ENCODE measurements around the gene UBLCP1. TPM values are rescaled to one million over a fixed set of nuclear protein-coding genes. Genes with fewer than 3 reads are reported as not detected.

Gene UBLCP1
- total and polyA plus RNA-seq, 2 of the 13 experiments (the other 11 are each of a cell fraction or from before 2014, with no cell fraction given): 6.5 to 12.6 TPM

GRCh38 chr5:159303286-159303685, 40.2 kb downstream of the UBLCP1 start:
- POLR2A ChIA-PET: interaction anchor here (1.1 kb wide), 1 partner anchor 95 kb away, joined by 3 read pairs; no protein-coding TSS in a partner anchor

More at GRCh38 chr5:159303286-159303685, 40.2 kb downstream of the UBLCP1 start:
- 76% methylated on average over 4 of the region's 4 CpGs for WGBS (ENCODE audit: low lambda C conversion rate)
- Histone ChIP-seq H3K36me3 (replicated peaks in 1 of 2; ENCODE audit: control insufficient read depth in 1 of 2, insufficient read depth in 2 of 2, low read length in 2 of 2) (no peaks in the 10 kb centered on the region), H3K9ac (ENCODE audit: insufficient read depth, low read depth, low read length) (no peak overlapping the region), H2AFZ (ENCODE audit: low read length) (no peak overlapping the region), H3K4me2 (ENCODE audit: low read depth, low read length) (no peak overlapping the region), H3K4me3 (replicated peaks in 1 of 3; ENCODE audit: insufficient read depth in 1 of 3, low read depth in 2 of 3, low read length in 3 of 3) (no peak overlapping the region), H3K4me1 (ENCODE audit: insufficient read depth, low read length) (peaks cover 6% of the 10 kb centered on the region; the same call in 1 of the 2 replicates), H3K27me3 (ENCODE audit: control insufficient read depth in 1 of 2, insufficient read depth in 2 of 2, low read length in 2 of 2) (peaks cover 0 to 7% of the 10 kb centered on the region in 2 experiments; a peak in 1 of 5 replicates), H3K27ac (ENCODE audit: extremely low read length, insufficient read depth, low read length) (no peak overlapping the region), H3K9me3 (ENCODE audit: low read length) (peaks cover 10% of the 10 kb centered on the region; the same call in 1 of the 2 replicates), H3K79me2 (ENCODE audit: insufficient read depth, low read length) (no peaks in the 10 kb centered on the region), H4K20me1 (ENCODE audit: insufficient read depth, low read length) (no peaks in the 10 kb centered on the region)
- FAIRE-seq (no peak), ATAC-seq (no peak), DNase-seq (ENCODE audit: low spot score) (no peak)
- intact Hi-C loops (cut with micrococcal nuclease; ENCODE audit: unreplicated experiment): no loop called here
- in situ Hi-C loops (cut with HindIII; ENCODE audit: extremely low pct_ligation_motif_present, low pct_unique_long_range_greater_than_20kb): no loop called here
- BruUV-seq (replicated peaks): no TSS peak
- CTCF ChIA-PET (ENCODE audit: low intra/inter-chr PET ratio, low total read pairs): no interaction called here
- no peak for TF ChIP-seq DPF2 (CRISPR knock-in tag; IDR thresholded peaks at IDR 0.05; ENCODE audit: borderline replicate concordance, low read depth)
- 0 out of 2 replicates have a peak, but pooled peaks have one; percentile 46 for TF ChIP-seq ZNF766 (CRISPR knock-in tag; IDR thresholded peaks at IDR 0.05; ENCODE audit: borderline replicate concordance)
- TF ChIP-seq RNF219 (CRISPR knock-in tag; IDR thresholded peaks at IDR 0.05): no peak
- TF ChIP-seq KDM2A (CRISPR knock-in tag; IDR thresholded peaks at IDR 0.05; ENCODE audit: borderline replicate concordance, low read depth): no peak
